Measurements from ENCODE around the gene MATN3. TPM values are rescaled to one million over a fixed set of nuclear protein-coding genes. Genes with fewer than 3 reads are reported as not detected.
A peak's percentile ranks its signal among the peaks of the same experiment; 100 is the strongest.

The MATN3 gene, protein sequence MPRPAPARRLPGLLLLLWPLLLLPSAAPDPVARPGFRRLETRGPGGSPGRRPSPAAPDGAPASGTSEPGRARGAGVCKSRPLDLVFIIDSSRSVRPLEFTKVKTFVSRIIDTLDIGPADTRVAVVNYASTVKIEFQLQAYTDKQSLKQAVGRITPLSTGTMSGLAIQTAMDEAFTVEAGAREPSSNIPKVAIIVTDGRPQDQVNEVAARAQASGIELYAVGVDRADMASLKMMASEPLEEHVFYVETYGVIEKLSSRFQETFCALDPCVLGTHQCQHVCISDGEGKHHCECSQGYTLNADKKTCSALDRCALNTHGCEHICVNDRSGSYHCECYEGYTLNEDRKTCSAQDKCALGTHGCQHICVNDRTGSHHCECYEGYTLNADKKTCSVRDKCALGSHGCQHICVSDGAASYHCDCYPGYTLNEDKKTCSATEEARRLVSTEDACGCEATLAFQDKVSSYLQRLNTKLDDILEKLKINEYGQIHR
- total RNA-seq (1 to 10 TPM; 1.9 to 2.1 TPM), polyA plus RNA-seq (ENCODE audit: insufficient read depth, low read depth, low replicate concordance) (2.7 TPM)
- long read RNA-seq, donor 1, partial matches to known transcripts = 0 of 2 reads
- long read RNA-seq, donor 1, other reads (novel, unspliced or antisense) = 0 of 2 reads
- long read RNA-seq, donor 2, partial matches to known transcripts = 0 of 4 reads
- long read RNA-seq, donor 2, other reads (novel, unspliced or antisense) = 0 of 4 reads

DNA sequence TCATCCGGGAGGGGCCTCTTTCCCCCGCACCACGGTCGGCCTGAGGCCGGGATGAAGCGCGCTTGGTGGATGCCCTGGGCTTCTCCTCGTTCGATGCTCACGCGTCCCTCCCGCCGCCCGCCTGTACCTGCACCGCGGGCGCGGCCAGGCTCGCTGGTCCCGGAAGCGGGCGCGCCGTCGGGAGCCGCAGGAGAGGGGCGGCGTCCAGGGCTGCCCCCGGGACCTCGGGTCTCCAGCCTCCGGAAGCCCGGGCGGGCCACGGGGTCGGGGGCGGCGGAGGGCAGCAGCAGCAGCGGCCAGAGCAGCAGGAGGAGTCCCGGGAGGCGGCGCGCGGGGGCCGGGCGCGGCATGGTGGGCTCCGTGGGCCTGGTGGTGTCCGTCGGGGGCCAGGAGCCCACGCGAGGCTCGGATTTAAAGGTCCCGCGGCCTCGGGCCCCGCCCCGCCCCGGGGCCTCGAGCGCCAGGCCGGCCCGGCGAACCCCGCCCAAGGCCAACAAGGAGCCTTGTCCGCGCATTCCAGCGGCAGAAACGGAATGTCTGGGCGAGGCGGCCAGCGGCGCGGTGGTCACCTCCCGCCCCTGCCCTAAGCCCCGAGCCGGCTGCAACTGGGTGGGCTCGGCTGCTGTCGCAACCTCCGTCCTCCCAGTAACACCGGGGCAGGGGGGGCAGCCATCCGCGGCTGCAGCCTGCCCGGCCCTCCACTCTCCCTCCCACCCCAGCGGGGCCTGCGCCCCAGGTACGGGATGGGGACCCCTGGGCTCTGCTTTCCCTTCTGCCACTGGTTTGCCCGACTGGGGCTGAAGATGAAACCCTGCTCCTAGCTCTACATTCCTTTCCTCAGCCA lies at the start of gene MATN3:
TSS of gene MATN3 (minus strand) at position 387 of the 844 bp plus-strand sequence. CDS start at position 350, 37 bp downstream.
- intact Hi-C loops (cut with DNase I; ENCODE audit: low total_unique reads) = loop anchor here (5.0 kb wide), 1 partner anchor 80 kb away; no protein-coding TSS in a partner anchor
- Histone ChIP-seq H3K27me3 (no peaks in the 10 kb centered on the region), H3K4me3 (peak within 1 kb of the TSS; percentile 47 to 50), H3K27ac (peak within 1 kb of the TSS in 1 of 2 donors; percentile 75), H3K4me1 (no peaks in the 10 kb centered on the region), H3K36me3 (ENCODE audit: low read depth, missing control alignments) (no peaks in the 10 kb centered on the region), H3K9me3 (no peaks in the 10 kb centered on the region)
- no peak for TF ChIP-seq POLR2A (IDR thresholded peaks at IDR 0.05)
- TF ChIP-seq, protein P1, sequence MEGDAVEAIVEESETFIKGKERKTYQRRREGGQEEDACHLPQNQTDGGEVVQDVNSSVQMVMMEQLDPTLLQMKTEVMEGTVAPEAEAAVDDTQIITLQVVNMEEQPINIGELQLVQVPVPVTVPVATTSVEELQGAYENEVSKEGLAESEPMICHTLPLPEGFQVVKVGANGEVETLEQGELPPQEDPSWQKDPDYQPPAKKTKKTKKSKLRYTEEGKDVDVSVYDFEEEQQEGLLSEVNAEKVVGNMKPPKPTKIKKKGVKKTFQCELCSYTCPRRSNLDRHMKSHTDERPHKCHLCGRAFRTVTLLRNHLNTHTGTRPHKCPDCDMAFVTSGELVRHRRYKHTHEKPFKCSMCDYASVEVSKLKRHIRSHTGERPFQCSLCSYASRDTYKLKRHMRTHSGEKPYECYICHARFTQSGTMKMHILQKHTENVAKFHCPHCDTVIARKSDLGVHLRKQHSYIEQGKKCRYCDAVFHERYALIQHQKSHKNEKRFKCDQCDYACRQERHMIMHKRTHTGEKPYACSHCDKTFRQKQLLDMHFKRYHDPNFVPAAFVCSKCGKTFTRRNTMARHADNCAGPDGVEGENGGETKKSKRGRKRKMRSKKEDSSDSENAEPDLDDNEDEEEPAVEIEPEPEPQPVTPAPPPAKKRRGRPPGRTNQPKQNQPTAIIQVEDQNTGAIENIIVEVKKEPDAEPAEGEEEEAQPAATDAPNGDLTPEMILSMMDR (IDR thresholded peaks at IDR 0.05) = no peak
- 0 to 1% methylated on average over 19 to 59 of the region's 87 CpGs for WGBS, 2 donors
- peak; percentile 31 for DNase-seq

DNA sequence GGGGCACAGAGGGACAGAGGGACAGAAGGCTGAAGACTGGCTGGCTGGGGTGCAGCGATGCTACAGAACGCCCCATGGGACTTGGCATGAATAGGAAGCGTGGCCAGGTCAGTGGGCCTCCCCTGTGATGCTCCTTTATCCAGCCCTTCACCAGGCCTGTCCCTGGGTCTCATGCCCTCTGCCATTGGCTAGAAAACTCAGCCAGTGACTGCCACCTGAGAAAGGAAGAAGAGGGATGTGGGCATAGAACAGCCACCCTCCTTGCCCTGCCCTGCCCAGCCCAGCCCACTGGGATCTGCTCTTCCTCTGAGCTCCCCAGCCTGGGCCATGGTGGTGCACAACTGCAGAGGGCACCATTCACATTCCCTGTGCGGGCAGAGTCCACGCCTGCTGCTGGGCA lies 49.5 kb upstream of the MATN3 start:
- WGBS, 2 donors = 87 to 96% methylated on average over 5 of the region's 5 CpGs
- no peak for TF ChIP-seq POLR2A (IDR thresholded peaks at IDR 0.05)
- TF ChIP-seq, protein P1 (IDR thresholded peaks at IDR 0.05) = no peak
- H3K27me3 ChIP-seq = no peaks in the 10 kb centered on the region
- DNase-seq = no peak
- H3K36me3 ChIP-seq (ENCODE audit: low read depth, missing control alignments) = no peaks in the 10 kb centered on the region
- no peaks in the 10 kb centered on the region for H3K4me1 ChIP-seq
- H3K27ac ChIP-seq = no peak overlapping the region
- no peaks in the 10 kb centered on the region for H3K9me3 ChIP-seq
- H3K4me3 ChIP-seq = no peak overlapping the region
- intact Hi-C loops (cut with DNase I; ENCODE audit: low total_unique reads) = no loop called here

DNA sequence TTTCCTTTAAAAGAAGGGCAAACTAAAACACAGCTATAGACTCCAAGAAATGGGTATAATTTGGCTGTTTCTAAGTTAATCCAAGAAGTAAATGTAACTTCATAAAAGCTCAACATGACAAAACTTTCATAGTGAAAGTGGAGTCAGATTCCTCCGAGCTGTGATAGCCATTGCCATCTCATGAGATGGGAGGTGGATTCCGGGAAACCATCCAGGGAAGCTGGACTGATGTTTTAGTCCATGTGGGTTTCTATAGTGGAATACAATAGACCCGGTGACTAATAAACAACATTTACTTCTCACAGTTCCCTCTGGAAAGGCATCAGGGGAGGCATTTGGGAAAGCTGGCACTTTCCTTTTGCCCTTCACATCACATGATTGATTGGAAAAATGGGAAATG lies 49.0 kb upstream of the MATN3 start:
- intact Hi-C loops (cut with DNase I; ENCODE audit: low total_unique reads) = no loop called here
- Histone ChIP-seq H3K27ac (no peak overlapping the region), H3K9me3 (no peaks in the 10 kb centered on the region), H3K27me3 (no peaks in the 10 kb centered on the region), H3K4me1 (no peaks in the 10 kb centered on the region), H3K36me3 (ENCODE audit: low read depth, missing control alignments) (no peaks in the 10 kb centered on the region), H3K4me3 (no peak overlapping the region)
- no peak for DNase-seq
- WGBS, 2 donors = 85 to 86% methylated on average over 3 of the region's 3 CpGs
- no peak for TF ChIP-seq POLR2A (IDR thresholded peaks at IDR 0.05)
- TF ChIP-seq, protein P1 (IDR thresholded peaks at IDR 0.05) = no peak

DNA sequence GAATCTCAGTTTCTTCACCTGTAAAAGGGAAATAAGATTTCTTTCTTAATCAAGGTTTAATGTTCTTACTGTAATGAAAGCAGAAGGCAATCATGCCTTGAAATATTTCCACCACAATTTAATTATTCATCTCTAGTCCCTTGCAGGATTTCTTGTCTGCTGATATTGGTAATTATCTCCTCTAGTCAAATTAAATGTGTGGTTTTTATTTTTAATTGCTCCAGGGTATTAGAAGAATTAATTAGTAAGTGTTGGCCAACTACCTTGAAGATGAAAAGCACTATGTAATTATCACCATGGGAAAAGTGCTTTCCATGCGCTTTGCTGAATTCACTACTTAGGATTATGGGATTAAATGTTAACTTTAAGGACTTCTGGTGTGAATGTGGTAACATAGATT lies 47.6 kb upstream of the MATN3 start:
- Histone ChIP-seq H3K36me3 (ENCODE audit: low read depth, missing control alignments) (no peaks in the 10 kb centered on the region), H3K9me3 (no peaks in the 10 kb centered on the region), H3K4me1 (no peaks in the 10 kb centered on the region), H3K4me3 (no peak overlapping the region), H3K27me3 (no peaks in the 10 kb centered on the region), H3K27ac (no peak overlapping the region)
- TF ChIP-seq POLR2A (IDR thresholded peaks at IDR 0.05) = no peak
- TF ChIP-seq, protein P1 (IDR thresholded peaks at IDR 0.05) = no peak
- DNase-seq = no peak
- 97 to 100% methylated on average over 1 of the region's 1 CpG for WGBS, 2 donors
- intact Hi-C loops (cut with DNase I; ENCODE audit: low total_unique reads) = no loop called here

Measured in testis (tissue), 5 donors.